ENCODE data around the gene SEPTIN14.

GRCh38 chr7:55786901-55787300, 75.7 kb downstream of the SEPTIN14 start:
- no peak for TF ChIP-seq CTCF (conservative IDR thresholded peaks at IDR 0.05; ENCODE audit: low read depth, low read length)
- no peak for TF ChIP-seq POLR2A (IDR thresholded peaks at IDR 0.05; ENCODE audit: low read depth, low read length)
- TF ChIP-seq USF2 (IDR thresholded peaks at IDR 0.05; ENCODE audit: low read depth, low read length), result no peak
- TF ChIP-seq MAFK (IDR thresholded peaks at IDR 0.05; ENCODE audit: low read depth, low read length), result no peak
- no peak for TF ChIP-seq RAD21 (IDR thresholded peaks at IDR 0.05; ENCODE audit: low read length)
- no peak for TF ChIP-seq RCOR1 (IDR thresholded peaks at IDR 0.05; ENCODE audit: insufficient replicate concordance, low read length)
- no peak for TF ChIP-seq RFX5 (IDR thresholded peaks at IDR 0.05; ENCODE audit: low read depth, low read length)
